HepG2 (cell line): Measurements from ENCODE around the gene FBXO44. TPM values are rescaled to one million over a fixed set of nuclear protein-coding genes. Genes with fewer than 3 reads are reported as not detected.

ENCODE experiments used
- ATAC-seq: fragments of 200-7000 bp; cut with Tn5 transposase; 3 replicates; pipeline ENCODE4 v1.9.1; 2020; ENCODE audit warnings: mild to moderate bottlenecking, moderate library complexity
- BruUV-seq: library from RNA; stranded (reverse); fragments of 400-500 nt; replicated peaks from 2 replicates; lab custom pipeline; 2021; lab: Mats Ljungman, UMichigan
- CTCF ChIA-PET: fragments of 300-600 bp; formaldehyde crosslinking; extraction: SDS; loops from one replicate; lab custom pipeline; 2021; ENCODE audit warnings: low total read pairs, inconsistent platforms, low intra/inter-chr PET ratio; lab: Yijun Ruan, JAX
- POLR2A ChIA-PET: fragments of 350-600 bp; sonication (Branson Sonifier 250); formaldehyde crosslinking; loops from one replicate; lab custom pipeline; 2020; ENCODE audit warnings: antibody characterized with exemption, inconsistent platforms; lab: Yijun Ruan, JAX
- DNase-seq: peaks from one replicate; pipeline ENCODE4 v3.0.0-alpha.2; 2015; ENCODE audit warnings: low spot score
- FAIRE-seq: peaks from 3 replicates; lab custom pipeline; 2011; peaks lifted over from hg19 to GRCh38; lab: Jason Lieb, UNC
- H2AFZ ChIP-seq: one replicate; pipeline ENCODE4 v1.6.1; 2011; ENCODE audit warnings: low read length, inconsistent platforms
- H3K27ac ChIP-seq: fragments of 300-600 bp; 3 replicates; pipeline ENCODE4 v1.8.0; 2011; ENCODE audit warnings: mixed run types, mild to moderate bottlenecking, mixed read lengths, low read length, inconsistent platforms; ENCODE audit not compliant: insufficient read depth; ENCODE audit errors: extremely low read length
- H3K27me3 ChIP-seq, 2 experiments: fragments of 200-600 bp in 1 of 2; 2 replicates in 1 of 2; 3 replicates in 1 of 2; pipeline versions ENCODE4 v1.6.0 to v1.8.0; 2011; ENCODE audit warnings: low read length in 2 of 2, mild to moderate bottlenecking in 2 of 2, moderate library complexity in 2 of 2, inconsistent platforms in 1 of 2; ENCODE audit not compliant: insufficient read depth in 2 of 2, control insufficient read depth in 1 of 2
- H3K36me3 ChIP-seq, 2 experiments: fragments of 200-600 bp in 1 of 2; replicated peaks in 1 of 2; 2 replicates in 1 of 2; 3 replicates in 1 of 2; pipeline versions ENCODE4 v1.5.1 to v1.8.0; 2011; ENCODE audit warnings: low read length in 2 of 2, inconsistent platforms in 1 of 2; ENCODE audit not compliant: insufficient read depth in 2 of 2, control insufficient read depth in 1 of 2
- H3K4me1 ChIP-seq: 2 replicates; pipeline ENCODE4 v1.5.1; 2012; ENCODE audit warnings: low read length, inconsistent platforms; ENCODE audit not compliant: insufficient read depth
- H3K4me2 ChIP-seq: 2 replicates; pipeline ENCODE4 v1.6.0; 2011; ENCODE audit warnings: low read depth, low read length, inconsistent platforms
- H3K4me3 ChIP-seq, 3 experiments: fragments of 200-600 bp in 1 of 3; sonication (generic), shearing (Covaris generic) in 1 of 3; replicated peaks in 1 of 3; 2 replicates each; pipeline ENCODE4 v1.5.1; 2011 to 2016; ENCODE audit warnings: low read length in 3 of 3, inconsistent platforms in 2 of 3, low read depth in 2 of 3, mild to moderate bottlenecking in 2 of 3, control low read depth in 1 of 3, mixed read lengths in 1 of 3; ENCODE audit not compliant: insufficient read depth in 1 of 3
- H3K79me2 ChIP-seq: one replicate; pipeline ENCODE4 v1.6.1; 2011; ENCODE audit warnings: low read length, inconsistent platforms; ENCODE audit not compliant: insufficient read depth
- H3K9ac ChIP-seq: 2 replicates; pipeline ENCODE4 v1.6.0; 2011; ENCODE audit warnings: mild to moderate bottlenecking, low read depth, low read length, inconsistent platforms; ENCODE audit not compliant: insufficient read depth
- H3K9me3 ChIP-seq: 2 replicates; pipeline ENCODE4 v1.5.1; 2012; ENCODE audit warnings: mild to moderate bottlenecking, low read length
- H4K20me1 ChIP-seq: 2 replicates; pipeline ENCODE4 v1.6.0; 2011; ENCODE audit warnings: inconsistent platforms, mild to moderate bottlenecking, low read length, moderate library complexity; ENCODE audit not compliant: insufficient read depth
- GZF1 ChIP-seq: sonication (generic); formaldehyde crosslinking; IDR thresholded peaks from 2 replicates; pipeline ENCODE4 v1.5.1; 2020; ENCODE audit warnings: mild to moderate bottlenecking, missing genetic modification reagents
- PRMT3 ChIP-seq: sonication (generic); formaldehyde crosslinking; IDR thresholded peaks from 2 replicates; pipeline ENCODE4 v1.8.1; 2022; ENCODE audit warnings: low read depth, mild to moderate bottlenecking, moderate library complexity, missing genetic modification reagents, borderline replicate concordance
- SIN3A ChIP-seq: IDR thresholded peaks from 2 replicates; pipeline ENCODE4 v1.6.1; 2011; ENCODE audit warnings: low read depth, mild to moderate bottlenecking, control low read depth, low read length, borderline replicate concordance
- SOX6 ChIP-seq, 2 experiments: fragments of 450-650 bp in 1 of 2; sonication (generic) in 1 of 2; formaldehyde crosslinking in 1 of 2; IDR thresholded peaks; 2 replicates each; pipeline versions ENCODE4 v1.4.0 to v1.6.1; 2017 to 2020; ENCODE audit warnings: antibody characterized with exemption in 1 of 2, mild to moderate bottlenecking in 1 of 2, missing genetic modification reagents in 1 of 2
- TMF1 ChIP-seq: sonication (generic); formaldehyde crosslinking; IDR thresholded peaks from 2 replicates; pipeline ENCODE4 v1.8.1; 2022; ENCODE audit warnings: low read depth, missing genetic modification reagents
- ZFP1 ChIP-seq: IDR thresholded peaks from 2 replicates; pipeline ENCODE4 v1.6.1; 2016
- ZNF441 ChIP-seq: sonication (generic); formaldehyde crosslinking; IDR thresholded peaks from 2 replicates; pipeline ENCODE4 v1.7.0; 2021; ENCODE audit warnings: missing genetic modification reagents, borderline replicate concordance
- ZNF563 ChIP-seq: sonication (generic); formaldehyde crosslinking; IDR thresholded peaks from 2 replicates; pipeline ENCODE4 v1.8.0; 2022; ENCODE audit warnings: mild to moderate bottlenecking, moderate library complexity, missing genetic modification reagents
- ZNF781 ChIP-seq: sonication (generic); formaldehyde crosslinking; IDR thresholded peaks from 2 replicates; pipeline ENCODE4 v1.5.1; 2020; ENCODE audit warnings: borderline replicate concordance, mild to moderate bottlenecking, missing genetic modification reagents; ENCODE audit errors: not compliant biosample characterization
- WGBS: methylation state at CpG from one replicate; pipeline ENCODE4 v1.1.6; 2017; ENCODE audit warnings: low lambda C conversion rate; 5-methylcytosine and 5-hydroxymethylcytosine counted together
- in situ Hi-C: cut with HindIII; loops from 2 replicates; pipeline ENCODE4 v1.10.0; 2017; ENCODE audit warnings: low pct_unique_long_range_greater_than_20kb; ENCODE audit not compliant: extremely low pct_ligation_motif_present
- intact Hi-C: fragments of 100-400 bp; cut with micrococcal nuclease; formaldehyde crosslinking; loops from one replicate; pipeline ENCODE4 v1.10.0; 2022; ENCODE audit not compliant: unreplicated experiment
- polyA plus RNA-seq, 8 experiments: library from polyadenylated mRNA; depleted of rRNA in 3 of 8; stranded (reverse) in 7 of 8; unstranded in 1 of 8; fragments of >200 nt; fragmentation: Illumina TruSeq in 4 of 8; extraction: Trizol in 4 of 8; gene quantifications; 2 replicates each; pipeline versions ENCODE4 v1.2.1 to v1.2.3, GENCODE V29; 2011 to 2016; ENCODE audit warnings: low read depth in 4 of 8, missing spikeins in 1 of 8, mixed read lengths in 1 of 8; ENCODE audit not compliant: insufficient read depth in 1 of 8
- total RNA-seq, 5 experiments: library from RNA; depleted of rRNA; stranded (reverse); fragments of >200 nt; fragmentation: Illumina TruSeq; extraction: Trizol; gene quantifications; 2 replicates each; pipeline ENCODE4 v1.2.3, GENCODE V29; 2016; ENCODE audit warnings: low read depth in 1 of 5
- TF ChIP-seq, protein P1 (sequence below): sonication (generic); formaldehyde crosslinking; IDR thresholded peaks from 2 replicates; pipeline ENCODE4 v1.5.1; 2020; ENCODE audit warnings: missing genetic modification reagents, mild to moderate bottlenecking, borderline replicate concordance
- TF ChIP-seq, protein P2 (sequence below): sonication (generic); formaldehyde crosslinking; IDR thresholded peaks from 2 replicates; pipeline ENCODE4 v1.4.0; 2020; ENCODE audit warnings: mild to moderate bottlenecking, low read depth, missing genetic modification reagents
- TF ChIP-seq, protein P3 (sequence below): IDR thresholded peaks from 2 replicates; pipeline ENCODE4 v1.6.1; 2016; ENCODE audit warnings: control low read depth

FBXO44 gene
- total and polyA plus RNA-seq, 2 of the 13 experiments (the other 11 are each of a cell fraction or from before 2014, with no cell fraction given): 22.4 to 27.9 TPM

DNA sequence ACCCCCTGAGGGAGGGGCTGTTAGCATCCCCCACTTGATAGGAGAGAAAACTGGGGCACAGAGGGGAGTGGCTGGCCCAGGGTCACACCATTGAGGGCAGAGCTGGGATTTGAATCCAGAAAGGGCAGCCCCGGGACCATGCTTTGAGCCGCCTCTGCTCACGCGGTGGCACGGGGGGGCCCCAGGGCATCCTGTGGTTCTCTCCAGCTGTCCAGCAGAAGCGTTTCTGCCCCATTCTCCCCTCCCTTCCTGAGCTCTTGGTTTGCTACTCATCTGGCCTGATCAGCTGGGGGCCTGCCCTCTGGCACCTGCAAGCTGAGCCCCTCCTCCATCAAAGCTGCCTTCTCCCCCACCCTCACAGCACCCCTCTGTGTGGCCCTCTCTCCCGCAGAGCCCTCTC is 37.9 kb upstream of the FBXO44 start:
- DNase-seq (no peak), FAIRE-seq (no peak), ATAC-seq (no peak)
- Histone ChIP-seq H3K4me3 (no peak overlapping the region), H3K4me1 (no peaks in the 10 kb centered on the region), H3K4me2 (no peak overlapping the region), H3K36me3 (no peaks in the 10 kb centered on the region), H3K9me3 (no peaks in the 10 kb centered on the region), H3K79me2 (no peaks in the 10 kb centered on the region), H3K27ac (no peak overlapping the region), H4K20me1 (no peaks in the 10 kb centered on the region), H3K9ac (no peak overlapping the region), H2AFZ (no peak overlapping the region), H3K27me3 (peaks cover 12 to 38% of the 10 kb centered on the region in 2 experiments; a peak in 3 of 5 replicates)
- ChIA-PET POLR2A (no interaction called here), CTCF (no interaction called here)
- in situ Hi-C loops (no loop called here), intact Hi-C loops (no loop called here)
- no TSS peak for BruUV-seq
- WGBS: no CpG with 5 or more reads among the region's 7 CpGs
- TF ChIP-seq ZNF563 (CRISPR knock-in tag) (no peak), SOX6 (IDR thresholded peaks at IDR 0.05) (no peak), SOX6 (CRISPR knock-in tag; IDR thresholded peaks at IDR 0.05) (no peak), PRMT3 (CRISPR knock-in tag) (no peak), ZFP1 (CRISPR knock-in tag) (no peak), GZF1 (CRISPR knock-in tag) (no peak), TMF1 (no peak), ZNF781 (no peak), SIN3A (no peak), ZNF441 (CRISPR knock-in tag) (no peak)
- TF ChIP-seq, protein P1, sequence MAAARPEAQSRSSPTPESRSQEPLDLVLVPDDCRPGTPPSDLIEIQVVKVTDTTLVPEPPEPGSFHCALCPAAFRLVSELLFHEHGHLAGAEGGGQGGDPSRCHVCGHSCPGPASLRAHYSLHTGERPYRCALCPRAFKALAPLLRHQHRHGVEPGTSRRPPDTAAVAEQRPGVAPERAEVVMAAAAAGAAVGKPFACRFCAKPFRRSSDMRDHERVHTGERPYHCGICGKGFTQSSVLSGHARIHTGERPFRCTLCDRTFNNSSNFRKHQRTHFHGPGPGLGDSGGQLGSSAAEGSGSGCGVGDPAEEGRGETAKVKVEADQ (CRISPR knock-in tag): no peak
- TF ChIP-seq, protein P2, sequence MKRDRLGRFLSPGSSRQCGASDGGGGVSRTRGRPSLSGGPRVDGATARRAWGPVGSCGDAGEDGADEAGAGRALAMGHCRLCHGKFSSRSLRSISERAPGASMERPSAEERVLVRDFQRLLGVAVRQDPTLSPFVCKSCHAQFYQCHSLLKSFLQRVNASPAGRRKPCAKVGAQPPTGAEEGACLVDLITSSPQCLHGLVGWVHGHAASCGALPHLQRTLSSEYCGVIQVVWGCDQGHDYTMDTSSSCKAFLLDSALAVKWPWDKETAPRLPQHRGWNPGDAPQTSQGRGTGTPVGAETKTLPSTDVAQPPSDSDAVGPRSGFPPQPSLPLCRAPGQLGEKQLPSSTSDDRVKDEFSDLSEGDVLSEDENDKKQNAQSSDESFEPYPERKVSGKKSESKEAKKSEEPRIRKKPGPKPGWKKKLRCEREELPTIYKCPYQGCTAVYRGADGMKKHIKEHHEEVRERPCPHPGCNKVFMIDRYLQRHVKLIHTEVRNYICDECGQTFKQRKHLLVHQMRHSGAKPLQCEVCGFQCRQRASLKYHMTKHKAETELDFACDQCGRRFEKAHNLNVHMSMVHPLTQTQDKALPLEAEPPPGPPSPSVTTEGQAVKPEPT: no peak
- TF ChIP-seq, protein P3, sequence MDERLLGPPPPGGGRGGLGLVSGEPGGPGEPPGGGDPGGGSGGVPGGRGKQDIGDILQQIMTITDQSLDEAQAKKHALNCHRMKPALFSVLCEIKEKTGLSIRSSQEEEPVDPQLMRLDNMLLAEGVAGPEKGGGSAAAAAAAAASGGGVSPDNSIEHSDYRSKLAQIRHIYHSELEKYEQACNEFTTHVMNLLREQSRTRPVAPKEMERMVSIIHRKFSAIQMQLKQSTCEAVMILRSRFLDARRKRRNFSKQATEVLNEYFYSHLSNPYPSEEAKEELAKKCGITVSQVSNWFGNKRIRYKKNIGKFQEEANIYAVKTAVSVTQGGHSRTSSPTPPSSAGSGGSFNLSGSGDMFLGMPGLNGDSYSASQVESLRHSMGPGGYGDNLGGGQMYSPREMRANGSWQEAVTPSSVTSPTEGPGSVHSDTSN (CRISPR knock-in tag): no peak
